HG03135 (cell line): Measurements from ENCODE around the gene ANO1.

Source experiments
- ATAC-seq: cut with Tn5 transposase; IDR thresholded peaks from one replicate; pipeline ENCODE4 v1.9.1; 2021; ENCODE audit warnings: mild to moderate bottlenecking, moderate library complexity; ENCODE audit not compliant: unreplicated experiment

ANO1 gene

DNA sequence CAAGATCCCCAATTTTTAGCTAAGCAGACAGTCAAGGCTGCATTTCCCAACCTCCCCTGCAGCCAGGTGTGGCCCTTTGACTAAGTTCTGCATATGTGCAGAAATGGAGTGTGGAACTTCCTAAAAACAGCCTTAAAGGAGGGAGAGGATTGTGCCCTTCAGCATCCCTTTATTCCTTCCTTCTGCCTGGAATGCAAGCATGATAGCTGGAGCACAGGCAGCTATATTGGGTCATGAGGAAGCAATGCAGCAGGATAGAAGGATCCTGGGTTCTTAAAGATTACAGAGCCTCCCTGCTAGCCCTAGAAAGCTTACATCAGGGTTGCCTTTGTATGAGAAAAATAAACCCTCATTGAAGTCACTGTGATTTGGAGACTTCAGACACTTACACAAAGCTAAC is 154.9 kb downstream of the ANO1 start:
- no peak for ATAC-seq

DNA sequence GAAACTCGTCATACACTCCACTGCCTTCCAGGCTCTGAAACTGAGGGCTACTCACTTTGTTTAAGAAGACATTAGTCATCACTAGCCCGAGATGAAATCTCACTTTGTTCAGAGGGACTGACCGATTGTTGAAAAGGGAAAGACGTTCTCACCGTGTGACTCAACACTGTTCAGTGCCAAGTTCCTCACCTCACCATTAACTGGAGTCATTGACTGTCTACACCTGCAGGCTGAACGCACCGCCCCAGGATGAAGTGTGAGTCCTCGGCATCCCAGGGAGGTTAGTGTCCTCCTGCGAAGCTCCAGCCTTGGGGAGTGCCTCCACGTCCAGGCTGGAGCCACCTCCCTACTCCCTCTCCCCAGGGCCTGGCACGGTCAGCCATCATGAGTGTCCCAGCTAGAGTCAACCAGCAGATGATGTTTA is 155.4 kb downstream of the ANO1 start:
- ATAC-seq, result no peak

- ATAC-seq, result no peak
Measured at GRCh38 chr11:70233962-70234361, 155.8 kb downstream of the ANO1 start.
